ENCODE data around the gene RND2. TPM values are rescaled to one million over a fixed set of nuclear protein-coding genes. Genes with fewer than 3 reads are reported as not detected.

RND2 gene
- total and polyA plus RNA-seq, 9 of the 15 experiments (the other 6 are each of a cell fraction or from before 2014, with no cell fraction given) = 0.15 to 1.9 (median 0.98) TPM

DNA sequence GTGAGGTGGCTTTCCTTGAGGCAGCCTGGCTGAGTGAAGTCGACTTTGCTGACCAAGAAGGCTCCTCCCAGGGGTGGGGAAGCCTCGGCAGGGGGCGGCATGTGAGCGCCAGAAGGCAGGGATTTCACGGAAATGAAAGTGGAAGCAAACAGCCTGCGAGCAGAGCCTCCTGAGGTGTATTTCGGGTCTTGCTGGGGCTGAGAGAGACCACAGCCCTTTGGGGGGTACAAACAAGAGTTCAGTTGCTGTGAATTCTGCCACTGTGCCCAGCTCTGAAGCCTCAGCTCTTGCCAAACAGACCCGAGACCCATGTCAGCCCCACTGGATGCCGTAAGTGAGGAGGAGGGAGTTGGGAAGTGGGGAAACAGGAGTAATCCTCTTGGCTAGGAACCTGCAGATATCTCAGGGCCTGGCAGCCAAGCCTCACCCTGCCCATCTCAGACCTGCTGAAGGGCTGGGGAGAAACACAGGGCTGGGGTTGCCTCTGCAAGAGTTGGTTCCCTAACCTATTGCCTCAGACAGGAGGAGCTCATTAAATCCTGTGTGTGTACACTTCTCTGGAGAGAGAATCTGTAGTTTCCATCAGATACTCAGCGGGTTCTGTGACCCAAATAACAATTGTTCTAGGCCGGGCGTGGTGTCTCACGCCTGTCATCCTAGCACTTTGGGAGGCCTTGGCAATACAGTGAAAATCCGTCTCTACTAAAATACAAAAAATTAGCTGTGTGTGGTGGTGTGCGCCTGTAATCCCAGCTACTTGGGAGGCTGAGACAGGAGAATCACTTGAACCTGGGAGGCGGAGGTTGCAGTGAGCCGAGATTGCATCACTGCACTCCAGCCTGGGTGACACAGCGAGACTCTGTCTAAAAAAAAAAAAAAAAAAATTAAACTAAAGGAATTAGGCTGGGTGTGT lies 18.1 kb upstream of the RND2 start, which contains the start of gene IFI35 (continued):
- TF ChIP-seq EP300 (IDR thresholded peaks at IDR 0.05; ENCODE audit: low read length) = no peak
- TF ChIP-seq, protein P1, sequence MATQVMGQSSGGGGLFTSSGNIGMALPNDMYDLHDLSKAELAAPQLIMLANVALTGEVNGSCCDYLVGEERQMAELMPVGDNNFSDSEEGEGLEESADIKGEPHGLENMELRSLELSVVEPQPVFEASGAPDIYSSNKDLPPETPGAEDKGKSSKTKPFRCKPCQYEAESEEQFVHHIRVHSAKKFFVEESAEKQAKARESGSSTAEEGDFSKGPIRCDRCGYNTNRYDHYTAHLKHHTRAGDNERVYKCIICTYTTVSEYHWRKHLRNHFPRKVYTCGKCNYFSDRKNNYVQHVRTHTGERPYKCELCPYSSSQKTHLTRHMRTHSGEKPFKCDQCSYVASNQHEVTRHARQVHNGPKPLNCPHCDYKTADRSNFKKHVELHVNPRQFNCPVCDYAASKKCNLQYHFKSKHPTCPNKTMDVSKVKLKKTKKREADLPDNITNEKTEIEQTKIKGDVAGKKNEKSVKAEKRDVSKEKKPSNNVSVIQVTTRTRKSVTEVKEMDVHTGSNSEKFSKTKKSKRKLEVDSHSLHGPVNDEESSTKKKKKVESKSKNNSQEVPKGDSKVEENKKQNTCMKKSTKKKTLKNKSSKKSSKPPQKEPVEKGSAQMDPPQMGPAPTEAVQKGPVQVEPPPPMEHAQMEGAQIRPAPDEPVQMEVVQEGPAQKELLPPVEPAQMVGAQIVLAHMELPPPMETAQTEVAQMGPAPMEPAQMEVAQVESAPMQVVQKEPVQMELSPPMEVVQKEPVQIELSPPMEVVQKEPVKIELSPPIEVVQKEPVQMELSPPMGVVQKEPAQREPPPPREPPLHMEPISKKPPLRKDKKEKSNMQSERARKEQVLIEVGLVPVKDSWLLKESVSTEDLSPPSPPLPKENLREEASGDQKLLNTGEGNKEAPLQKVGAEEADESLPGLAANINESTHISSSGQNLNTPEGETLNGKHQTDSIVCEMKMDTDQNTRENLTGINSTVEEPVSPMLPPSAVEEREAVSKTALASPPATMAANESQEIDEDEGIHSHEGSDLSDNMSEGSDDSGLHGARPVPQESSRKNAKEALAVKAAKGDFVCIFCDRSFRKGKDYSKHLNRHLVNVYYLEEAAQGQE (IDR thresholded peaks at IDR 0.05; ENCODE audit: borderline replicate concordance) = peak; percentile 73; the same call in 1 of the 2 replicates
- TF ChIP-seq, protein P1 (CRISPR knock-in tag; IDR thresholded peaks at IDR 0.05; ENCODE audit: low read depth) = no peak
- no peak for TF ChIP-seq RFX7 (CRISPR knock-in tag; IDR thresholded peaks at IDR 0.05)
- TF ChIP-seq SMARCE1 (IDR thresholded peaks at IDR 0.05) = no peak
- peak; percentile 34; the same call in 1 of the 2 replicates for TF ChIP-seq EP400 (IDR thresholded peaks at IDR 0.05)
- no peak for TF ChIP-seq HDAC3 (IDR thresholded peaks at IDR 0.05; ENCODE audit: borderline replicate concordance, partially characterized antibody)
- TF ChIP-seq HNRNPL (IDR thresholded peaks at IDR 0.05; ENCODE audit: low read depth, low read length) = no peak
- TF ChIP-seq, protein P2, sequence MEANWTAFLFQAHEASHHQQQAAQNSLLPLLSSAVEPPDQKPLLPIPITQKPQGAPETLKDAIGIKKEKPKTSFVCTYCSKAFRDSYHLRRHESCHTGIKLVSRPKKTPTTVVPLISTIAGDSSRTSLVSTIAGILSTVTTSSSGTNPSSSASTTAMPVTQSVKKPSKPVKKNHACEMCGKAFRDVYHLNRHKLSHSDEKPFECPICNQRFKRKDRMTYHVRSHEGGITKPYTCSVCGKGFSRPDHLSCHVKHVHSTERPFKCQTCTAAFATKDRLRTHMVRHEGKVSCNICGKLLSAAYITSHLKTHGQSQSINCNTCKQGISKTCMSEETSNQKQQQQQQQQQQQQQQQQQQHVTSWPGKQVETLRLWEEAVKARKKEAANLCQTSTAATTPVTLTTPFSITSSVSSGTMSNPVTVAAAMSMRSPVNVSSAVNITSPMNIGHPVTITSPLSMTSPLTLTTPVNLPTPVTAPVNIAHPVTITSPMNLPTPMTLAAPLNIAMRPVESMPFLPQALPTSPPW (CRISPR knock-in tag; IDR thresholded peaks at IDR 0.05) = peak; percentile 29; the same call in 1 of the 2 replicates
- 0 out of 2 replicates have a peak, but pooled peaks have one; percentile 40 for TF ChIP-seq HDAC2 (IDR thresholded peaks at IDR 0.05)
- TF ChIP-seq, protein P3, sequence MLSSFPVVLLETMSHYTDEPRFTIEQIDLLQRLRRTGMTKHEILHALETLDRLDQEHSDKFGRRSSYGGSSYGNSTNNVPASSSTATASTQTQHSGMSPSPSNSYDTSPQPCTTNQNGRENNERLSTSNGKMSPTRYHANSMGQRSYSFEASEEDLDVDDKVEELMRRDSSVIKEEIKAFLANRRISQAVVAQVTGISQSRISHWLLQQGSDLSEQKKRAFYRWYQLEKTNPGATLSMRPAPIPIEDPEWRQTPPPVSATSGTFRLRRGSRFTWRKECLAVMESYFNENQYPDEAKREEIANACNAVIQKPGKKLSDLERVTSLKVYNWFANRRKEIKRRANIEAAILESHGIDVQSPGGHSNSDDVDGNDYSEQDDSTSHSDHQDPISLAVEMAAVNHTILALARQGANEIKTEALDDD (IDR thresholded peaks at IDR 0.05) = 0 out of 2 replicates have a peak, but pooled peaks have one; percentile 12
- TF ChIP-seq RBBP5 (IDR thresholded peaks at IDR 0.05; ENCODE audit: borderline replicate concordance, insufficient read depth, low read length, poor library complexity, severe bottlenecking) = peak; percentile 48
- TF ChIP-seq ZNF23 (CRISPR knock-in tag; IDR thresholded peaks at IDR 0.05) = no peak
- 0 out of 2 replicates have a peak, but pooled peaks have one; percentile 18 for TF ChIP-seq ZNF263 (CRISPR knock-in tag; IDR thresholded peaks at IDR 0.05; ENCODE audit: borderline replicate concordance)
- peak; percentile 76 to 86 for TF ChIP-seq RAD21 (CRISPR knock-in tag; conservative IDR thresholded peaks at IDR 0.05 in 1 of 2, IDR thresholded peaks at IDR 0.05 in 1 of 2)

All from K562 (cell line).